ENCODE results near the gene SLC25A39.

The SLC25A39 gene

GRCh38 chr17:44311562-44312181, 13.0 kb downstream of the SLC25A39 start:
- DNase-seq, result no peak

- DNase-seq, result no peak
Observed at GRCh38 chr17:44310609-44311376, 13.8 kb downstream of the SLC25A39 start.

GRCh38 chr17:44310188-44310587, 14.4 kb downstream of the SLC25A39 start:
- DNase-seq, result no peak

- no peak for DNase-seq
Observed at GRCh38 chr17:44309472-44309871, 15.2 kb downstream of the SLC25A39 start.

- no peak for DNase-seq
Observed at GRCh38 chr17:44308865-44309264, 15.8 kb downstream of the SLC25A39 start.

- DNase-seq, result peak; percentile 86
Observed at GRCh38 chr17:44308320-44308818, 16.3 kb downstream of the SLC25A39 start, which contains the start of gene RUNDC3A. Gene RUNDC3A (plus strand): TSS chr17:44308601. CDS start chr17:44308833, 232 bp downstream.

GRCh38 chr17:44307387-44308186, 17.0 kb downstream of the SLC25A39 start:
- DNase-seq, result no peak

- no peak for DNase-seq
Observed at GRCh38 chr17:44304651-44305050, 20.0 kb downstream of the SLC25A39 start.

GRCh38 chr17:44297975-44298374, 26.6 kb downstream of the SLC25A39 start:
- no peak for DNase-seq

- DNase-seq, result no peak
Observed at GRCh38 chr17:44293509-44294226, 31.0 kb downstream of the SLC25A39 start.

- DNase-seq, result no peak
Observed at GRCh38 chr17:44287651-44288050, 37.0 kb downstream of the SLC25A39 start.

GRCh38 chr17:44284024-44284400, 40.6 kb downstream of the SLC25A39 start:
- DNase-seq, result no peak

GRCh38 chr17:44283344-44284023, 41.1 kb downstream of the SLC25A39 start:
- no peak for DNase-seq

- DNase-seq, result no peak
Observed at GRCh38 chr17:44282264-44282663, 42.4 kb downstream of the SLC25A39 start.

- no peak for DNase-seq
Observed at GRCh38 chr17:44281570-44281969, 43.1 kb downstream of the SLC25A39 start.

- no peak for DNase-seq
Observed at GRCh38 chr17:44280392-44280937, 44.2 kb downstream of the SLC25A39 start.

- DNase-seq, result no peak
Observed at GRCh38 chr17:44279666-44280391, 44.8 kb downstream of the SLC25A39 start.

GRCh38 chr17:44279346-44279665, 45.3 kb downstream of the SLC25A39 start:
- no peak for DNase-seq

GRCh38 chr17:44277976-44278375, 46.6 kb downstream of the SLC25A39 start:
- no peak for DNase-seq

- no peak for DNase-seq
Observed at GRCh38 chr17:44273607-44274006, 51.0 kb downstream of the SLC25A39 start.

- DNase-seq, result no peak
Observed at GRCh38 chr17:44272954-44273353, 51.7 kb downstream of the SLC25A39 start.

All from activated naive CD4-positive, alpha-beta T cell treated with anti-CD3 and anti-CD28 coated beads, Interleukin-2, amount 50 U/mL, for 16 hours (primary cell).